GM15510 (cell line): Measurements from ENCODE around the gene SIGLEC6.

ENCODE experiments used
- POLR2A ChIP-seq: IDR thresholded peaks from 3 replicates; pipeline ENCODE4 v1.6.1; 2011; ENCODE audit warnings: borderline replicate concordance; ENCODE audit not compliant: insufficient read length; ENCODE audit errors: extremely low read depth

Gene SIGLEC6

GRCh38 chr19:51503896-51504295 lies 27.6 kb downstream of the SIGLEC6 start:
- TF ChIP-seq POLR2A, result no peak

GRCh38 chr19:51503286-51503817 lies 28.1 kb downstream of the SIGLEC6 start:
- TF ChIP-seq POLR2A, result no peak

GRCh38 chr19:51501594-51502263 lies 29.7 kb downstream of the SIGLEC6 start, which contains the start of gene SIGLEC12:
SIGLEC12 (minus strand) TSS chr19:51501800; CDS start chr19:51501733, 67 bp downstream.
- TF ChIP-seq POLR2A, result no peak

- TF ChIP-seq POLR2A, result no peak
Observed at GRCh38 chr19:51497666-51498065, 33.8 kb downstream of the SIGLEC6 start.

GRCh38 chr19:51493776-51494175 lies 37.7 kb downstream of the SIGLEC6 start:
- no peak for TF ChIP-seq POLR2A

GRCh38 chr19:51491586-51491985 lies 39.9 kb downstream of the SIGLEC6 start:
- no peak for TF ChIP-seq POLR2A

GRCh38 chr19:51490676-51491075 lies 40.8 kb downstream of the SIGLEC6 start:
- no peak for TF ChIP-seq POLR2A

GRCh38 chr19:51489113-51489512 lies 42.4 kb downstream of the SIGLEC6 start:
- TF ChIP-seq POLR2A, result no peak

GRCh38 chr19:51488491-51488890 lies 43.0 kb downstream of the SIGLEC6 start:
- no peak for TF ChIP-seq POLR2A

GRCh38 chr19:51485960-51486660 lies 45.4 kb downstream of the SIGLEC6 start:
- TF ChIP-seq POLR2A, result no peak

GRCh38 chr19:51480590-51480989 lies 50.9 kb downstream of the SIGLEC6 start:
- no peak for TF ChIP-seq POLR2A

- no peak for TF ChIP-seq POLR2A
Observed at GRCh38 chr19:51479531-51480331, 51.7 kb downstream of the SIGLEC6 start.

GRCh38 chr19:51478381-51479234 lies 52.9 kb downstream of the SIGLEC6 start, which contains the start of gene CEACAM18:
CEACAM18 (plus strand) TSS chr19:51478539.
- TF ChIP-seq POLR2A, result no peak

GRCh38 chr19:51477344-51477743 lies 54.1 kb downstream of the SIGLEC6 start:
- TF ChIP-seq POLR2A, result no peak
